Measurements from ENCODE around the gene BSDC1.

DNA sequence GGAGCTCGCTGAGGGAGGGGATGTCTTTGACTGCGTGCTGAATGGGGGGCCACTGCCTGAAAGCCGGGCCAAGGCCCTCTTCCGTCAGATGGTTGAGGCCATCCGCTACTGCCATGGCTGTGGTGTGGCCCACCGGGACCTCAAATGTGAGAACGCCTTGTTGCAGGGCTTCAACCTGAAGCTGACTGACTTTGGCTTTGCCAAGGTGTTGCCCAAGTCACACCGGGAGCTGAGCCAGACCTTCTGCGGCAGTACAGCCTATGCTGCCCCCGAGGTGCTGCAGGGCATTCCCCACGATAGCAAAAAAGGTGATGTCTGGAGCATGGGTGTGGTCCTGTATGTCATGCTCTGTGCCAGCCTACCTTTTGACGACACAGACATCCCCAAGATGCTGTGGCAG lies 30.5 kb downstream of the BSDC1 start:
- TF ChIP-seq STAT6 (CRISPR knock-in tag; IDR thresholded peaks at IDR 0.05; ENCODE audit: borderline replicate concordance) (no peak), ZNF264 (CRISPR knock-in tag; IDR thresholded peaks at IDR 0.05) (no peak), ZBTB10 (CRISPR knock-in tag; IDR thresholded peaks at IDR 0.05; ENCODE audit: borderline replicate concordance) (no peak)

Measured in HepG2 (cell line).